HG03432 (cell line): ENCODE measurements around the gene PADI1.
"Not testable (repeated sequence)": the region's sequence is repeated elsewhere in the genome, so short reads cannot be mapped to it uniquely, and the experiment has no call there.

ENCODE experiments used
- ATAC-seq: cut with Tn5 transposase; IDR thresholded peaks from one replicate; pipeline ENCODE4 v1.9.1; 2021; ENCODE audit warnings: mild to moderate bottlenecking, moderate library complexity; ENCODE audit not compliant: unreplicated experiment

PADI1 gene

DNA sequence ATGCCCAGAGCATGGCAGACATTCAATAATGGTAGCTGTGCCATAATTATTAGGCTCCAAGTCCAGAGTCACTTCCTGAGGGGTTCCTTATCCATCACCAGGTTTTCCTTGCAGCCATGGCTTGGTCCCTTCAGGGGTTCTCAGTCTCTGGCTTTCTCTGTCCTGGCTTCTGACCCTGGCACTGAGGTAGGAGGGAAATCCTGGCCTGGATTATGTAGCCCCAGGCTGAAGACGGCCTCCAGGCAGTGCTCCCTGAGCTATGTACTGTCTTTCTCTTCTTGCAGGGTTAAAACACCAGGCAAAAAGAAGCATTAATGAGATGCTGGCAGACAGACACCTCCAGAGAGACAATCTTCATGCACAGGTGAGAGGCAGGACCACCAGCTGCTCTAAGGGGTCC, 34.5 kb downstream of the PADI1 start:
- no peak for ATAC-seq

DNA sequence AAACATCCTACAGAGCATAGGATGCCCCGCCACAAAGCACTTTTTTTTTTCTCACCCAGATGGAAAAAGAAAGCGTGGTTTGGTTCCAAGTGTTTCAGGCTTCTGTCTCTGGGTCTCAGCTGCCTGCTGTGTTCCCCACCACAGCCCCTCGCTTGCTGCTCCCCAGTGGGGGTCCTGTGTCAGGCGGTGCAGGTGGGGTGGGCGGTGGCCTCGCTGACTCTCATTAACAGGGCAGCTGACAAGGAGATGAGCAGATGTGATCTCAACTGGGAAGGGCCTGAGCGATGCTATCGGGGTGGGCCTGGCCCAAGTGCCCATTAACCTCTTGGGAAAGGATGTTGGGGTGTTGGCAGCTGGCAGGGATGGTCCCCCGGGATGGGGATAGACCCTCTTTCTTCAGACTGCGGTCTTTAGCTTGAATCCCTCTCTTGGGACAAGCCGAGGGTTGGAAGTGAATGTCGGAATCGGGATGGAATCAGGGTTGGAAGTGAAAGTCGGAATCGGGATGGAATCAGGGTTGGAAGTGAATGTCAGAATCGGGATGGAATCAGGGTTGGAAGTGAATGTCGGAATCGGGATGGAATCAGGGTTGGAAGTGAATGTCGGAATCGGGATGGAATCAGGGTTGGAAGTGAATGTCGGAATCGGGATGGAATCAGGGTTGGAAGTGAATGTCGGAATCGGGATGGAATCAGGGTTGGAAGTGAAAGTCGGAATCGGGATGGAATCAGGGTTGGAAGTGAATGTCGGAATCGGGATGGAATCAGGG, 36.3 kb downstream of the PADI1 start:
- ATAC-seq = not testable (repeated sequence)

DNA sequence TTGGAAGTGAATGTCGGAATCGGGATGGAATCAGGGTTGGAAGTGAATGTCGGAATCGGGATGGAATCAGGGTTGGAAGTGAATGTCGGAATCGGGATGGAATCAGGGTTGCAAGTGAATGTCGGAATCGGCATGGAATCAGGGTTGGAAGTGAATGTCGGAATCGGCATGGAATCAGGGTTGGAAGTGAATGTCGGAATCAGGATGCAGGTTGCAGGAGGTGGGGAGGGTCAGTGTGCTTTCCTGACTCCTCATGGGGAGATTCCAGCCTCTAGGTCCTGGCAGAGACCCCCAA, 36.8 kb downstream of the PADI1 start:
- ATAC-seq = not testable (repeated sequence)

DNA sequence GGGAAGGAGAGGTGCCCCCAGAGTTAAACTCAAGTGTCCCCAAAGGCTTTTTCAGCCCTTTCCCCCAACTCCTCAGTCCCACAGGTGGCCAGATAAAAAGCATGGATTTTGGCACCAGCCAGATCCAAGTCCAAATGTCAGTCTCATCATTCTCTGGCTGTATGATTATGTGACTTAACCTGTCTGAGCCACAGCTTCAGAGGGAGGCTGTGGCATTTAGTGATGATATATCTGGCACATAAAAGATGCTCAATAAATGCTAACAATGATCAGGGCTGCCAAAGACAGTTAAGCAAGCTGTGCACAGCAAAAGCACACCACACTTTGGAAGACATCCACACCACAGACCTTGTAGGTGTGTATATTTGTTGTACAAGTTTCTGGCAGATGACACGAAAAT, 38.3 kb downstream of the PADI1 start:
- no peak for ATAC-seq

GRCh38 chr1:17244821-17245740, 40.2 kb downstream of the PADI1 start:
- ATAC-seq = no peak

DNA sequence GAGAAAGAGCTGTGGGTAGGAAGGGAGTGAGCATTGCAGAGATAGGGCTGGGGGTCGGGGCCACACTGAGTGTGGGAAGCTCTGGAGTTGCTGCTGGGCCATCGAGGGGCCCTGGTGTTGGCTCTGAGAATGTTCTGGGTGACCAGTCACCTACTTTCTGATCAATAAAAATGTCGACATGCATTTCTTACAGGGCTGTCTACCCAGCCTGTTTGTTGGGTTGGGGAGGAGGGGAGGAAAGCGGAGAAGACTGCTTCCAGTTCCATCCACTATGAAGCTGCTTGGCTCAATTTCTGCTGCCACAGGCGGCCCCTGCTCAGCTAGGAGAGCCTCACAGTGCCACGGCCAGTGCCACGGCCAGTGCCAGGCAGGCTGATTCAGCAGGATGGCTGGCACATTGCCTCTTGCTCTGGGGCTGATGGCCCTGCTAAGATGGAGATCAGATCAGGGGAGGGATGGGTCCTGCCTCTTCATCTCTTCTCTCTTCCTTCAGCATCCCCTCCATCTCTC, 40.9 kb downstream of the PADI1 start:
- no peak for ATAC-seq

DNA sequence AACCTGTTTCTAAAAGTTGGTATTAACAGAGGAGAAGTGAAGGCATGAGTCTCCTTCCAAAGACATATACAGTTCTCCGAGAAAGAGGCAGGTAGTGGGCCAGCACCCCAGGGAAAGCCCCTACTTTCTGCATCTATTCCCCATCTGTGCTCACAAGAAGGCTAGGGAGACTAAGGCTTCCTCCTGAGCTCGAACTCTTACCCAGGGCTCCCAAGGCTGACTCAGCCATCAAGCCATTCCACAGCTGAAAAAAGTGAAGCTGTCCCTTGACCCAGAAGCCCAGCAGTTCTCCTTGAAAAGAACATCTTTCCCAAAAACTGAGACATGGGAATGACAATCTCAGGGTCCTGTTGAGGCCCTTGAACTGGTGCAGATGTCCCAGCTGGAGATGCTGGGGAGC, 42.0 kb downstream of the PADI1 start:
- ATAC-seq = no peak

- no peak for ATAC-seq
These were observed 43.9 kb downstream of the PADI1 start, which contains the start of gene PADI3 for GRCh38 chr1:17248781-17249180. TSS of gene PADI3 (plus strand) at chr1:17249098. CDS start at chr1:17249138, 40 bp downstream.

DNA sequence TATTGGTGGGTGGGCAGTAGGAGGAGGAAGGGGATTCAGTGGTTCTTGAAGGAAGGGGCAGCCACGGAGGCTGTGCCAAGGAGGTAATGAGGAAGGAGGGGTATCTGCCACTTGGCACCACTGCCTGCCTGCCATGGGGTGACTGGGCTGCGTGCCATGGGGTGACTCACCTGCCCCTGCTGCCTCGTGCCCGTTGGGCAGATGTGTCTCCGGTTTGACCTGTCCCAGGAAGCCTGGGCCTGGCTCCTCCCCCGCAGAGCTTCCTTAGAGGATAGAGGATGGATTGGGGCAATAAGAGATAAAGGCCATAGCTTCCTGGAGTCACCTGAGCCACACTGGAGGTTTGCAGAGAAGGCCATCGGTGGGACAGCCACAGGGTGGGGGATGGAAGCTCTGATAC, 45.7 kb downstream of the PADI1 start:
- ATAC-seq = no peak

- ATAC-seq = no peak
These were observed 46.3 kb downstream of the PADI1 start for GRCh38 chr1:17251246-17251645.

GRCh38 chr1:17251701-17252376, 46.9 kb downstream of the PADI1 start:
- no peak for ATAC-seq

- ATAC-seq = no peak
These were observed 50.4 kb downstream of the PADI1 start for GRCh38 chr1:17255336-17255735.

- ATAC-seq = no peak
These were observed 53.3 kb downstream of the PADI1 start for GRCh38 chr1:17258116-17258757.

DNA sequence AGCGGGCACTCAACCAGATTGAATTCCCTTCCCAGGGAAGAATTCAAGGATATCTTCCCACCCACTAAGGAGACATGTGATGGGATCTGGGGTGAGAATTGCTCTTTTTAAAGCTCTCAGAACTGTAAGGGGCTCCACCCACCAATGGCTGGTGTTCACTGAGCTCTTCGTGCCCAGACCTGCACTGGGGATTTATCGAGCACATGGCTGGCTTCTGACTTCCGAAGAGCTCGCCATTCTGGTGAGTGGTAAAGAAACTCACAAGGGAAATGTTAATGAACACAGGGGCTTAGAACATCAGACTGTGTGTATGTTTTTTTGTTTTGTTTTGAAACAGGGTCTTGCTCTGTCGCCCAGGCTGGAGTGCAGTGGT, 53.8 kb downstream of the PADI1 start:
- ATAC-seq = no peak

- no peak for ATAC-seq
These were observed 54.4 kb downstream of the PADI1 start for GRCh38 chr1:17259233-17259873.

GRCh38 chr1:17260264-17260663, 55.3 kb downstream of the PADI1 start:
- ATAC-seq = no peak

GRCh38 chr1:17260738-17261137, 55.8 kb downstream of the PADI1 start:
- ATAC-seq = no peak

- ATAC-seq = no peak
These were observed 59.0 kb downstream of the PADI1 start for GRCh38 chr1:17263936-17264335.

GRCh38 chr1:17264470-17264869, 59.5 kb downstream of the PADI1 start:
- ATAC-seq = no peak

DNA sequence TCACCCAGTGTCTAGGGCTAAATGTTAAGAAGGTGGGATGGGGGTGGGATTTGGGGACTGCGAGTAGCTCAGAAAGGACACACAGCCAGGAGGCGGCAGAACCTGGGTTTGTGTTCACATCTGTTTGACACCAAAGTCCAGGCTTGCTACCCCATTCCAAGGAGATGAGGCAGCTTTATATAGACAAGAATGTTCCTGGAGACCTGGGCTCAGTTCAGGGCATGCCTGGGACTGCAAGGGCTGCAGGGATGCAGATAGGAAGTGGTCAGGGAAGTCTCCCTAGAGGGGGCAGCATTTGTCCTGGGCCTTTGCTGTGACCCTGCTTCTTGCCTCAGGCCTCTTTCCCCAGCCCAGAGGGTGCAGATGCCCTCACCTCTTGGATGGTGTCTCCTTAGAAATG, 60.2 kb downstream of the PADI1 start:
- ATAC-seq = no peak
